Measurements from ENCODE around the gene LRP1B. TPM values are rescaled to one million over a fixed set of nuclear protein-coding genes. Genes with fewer than 3 reads are reported as not detected.

The LRP1B gene
- total and polyA plus RNA-seq, 2 donors (not counting 1 experiment from before 2014, with no cell fraction given): not detected

DNA sequence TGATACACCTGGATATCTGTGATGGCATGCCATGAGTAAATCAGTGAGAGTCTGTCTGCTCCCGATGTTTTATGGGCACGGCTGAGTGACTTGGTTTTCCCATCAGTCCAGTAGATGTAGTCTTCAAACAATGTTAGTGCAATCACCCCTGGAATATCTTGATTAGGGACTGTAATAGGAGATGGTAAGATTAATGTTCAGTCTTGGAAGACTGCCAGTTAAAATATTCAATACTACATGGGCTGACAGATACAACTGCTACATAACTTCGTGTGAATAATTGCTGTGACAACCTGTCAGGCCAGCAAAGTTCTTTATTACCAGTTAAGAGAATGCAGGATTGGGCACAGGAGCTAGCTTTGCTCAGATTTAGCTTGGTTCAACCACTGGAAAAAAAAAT, 1673.3 kb downstream of the LRP1B start:
- CTCF ChIA-PET: no interaction called here
- WGBS (ENCODE audit: insufficient coverage): no CpG with 5 or more reads among the region's 3 CpGs
- POLR2A ChIA-PET: no interaction called here

DNA sequence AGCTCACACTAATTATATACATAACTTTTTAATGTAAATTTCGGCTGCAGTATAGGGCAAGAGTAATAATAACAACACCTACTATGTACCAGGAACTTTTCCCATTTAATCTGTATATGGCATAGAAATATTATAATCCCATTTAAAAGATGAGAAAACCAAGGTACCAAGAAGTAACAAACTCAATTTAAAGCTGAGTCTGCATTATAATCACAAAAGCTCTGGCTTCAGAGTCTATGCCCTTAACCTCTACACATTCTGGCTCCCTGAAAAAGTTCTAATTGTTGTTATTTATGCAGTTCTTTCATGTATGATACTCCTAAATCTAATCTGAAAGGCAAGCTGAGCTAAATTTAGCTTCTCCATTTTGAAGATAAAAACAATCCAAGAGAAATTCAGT, 1675.5 kb downstream of the LRP1B start:
- H3K9ac ChIP-seq (ENCODE audit: low read length): no peak overlapping the region
- Mint-ChIP-seq H3K4me1 (no peaks in the 10 kb centered on the region), H3K27ac (no peak overlapping the region), H3K9me3 (ENCODE audit: insufficient read depth) (no peaks in the 10 kb centered on the region), H3K27me3 (no peaks in the 10 kb centered on the region), H3K4me3 (no peak overlapping the region)
- no peak for TF ChIP-seq EZH2 (IDR thresholded peaks at IDR 0.05; ENCODE audit: borderline replicate concordance, insufficient read depth, low read depth, low read length, poor library complexity, severe bottlenecking)
- no peak for TF ChIP-seq CTCF (IDR thresholded peaks at IDR 0.05)
- H3K4me1 ChIP-seq (ENCODE audit: control insufficient read depth in 2 of 2, insufficient read depth in 2 of 2, low read length in 2 of 2): no peaks in the 10 kb centered on the region
- no CpG with 5 or more reads among the region's 1 CpG for WGBS (ENCODE audit: insufficient coverage)
- H3K36me3 ChIP-seq (replicated peaks in 1 of 2; ENCODE audit: control extremely low read depth in 1 of 2, control insufficient read depth in 1 of 2, extremely low read depth in 1 of 2, insufficient read depth in 2 of 2, low read length in 1 of 2): no peaks in the 10 kb centered on the region
- intact Hi-C loops (cut with micrococcal nuclease): no loop called here
- H3K4me2 ChIP-seq (replicated peaks; ENCODE audit: low read depth, low read length, poor library complexity, severe bottlenecking): no peak overlapping the region
- H3K9me3 ChIP-seq (ENCODE audit: control extremely low read depth in 1 of 3, control insufficient read depth in 2 of 3, insufficient read depth in 1 of 3, low read length in 2 of 3): peaks cover 0 to 3% (median 0%) of the 10 kb centered on the region in 3 donors
- ATAC-seq (ENCODE audit: low read depth) (no peak), DNase-seq (no peak)
- no peaks in the 10 kb centered on the region for H3K27me3 ChIP-seq (replicated peaks in 1 of 4; ENCODE audit: control extremely low read depth in 1 of 4, control insufficient read depth in 3 of 4, insufficient read depth in 4 of 4, low read length in 3 of 4)
- CTCF ChIA-PET: no interaction called here
- H3K27ac ChIP-seq (ENCODE audit: low read length in 2 of 2): no peak overlapping the region
- no peak overlapping the region for H2AFZ ChIP-seq (ENCODE audit: insufficient read depth, low read depth, low read length, poor library complexity, severe bottlenecking)
- POLR2A ChIA-PET: no interaction called here
- no peak overlapping the region for H3K4me3 ChIP-seq (ENCODE audit: control extremely low read depth in 1 of 5, extremely low read depth in 1 of 5, insufficient read depth in 1 of 5, low read depth in 2 of 5, low read length in 4 of 5)
- no peaks in the 10 kb centered on the region for H4K20me1 ChIP-seq (ENCODE audit: control insufficient read depth, insufficient read depth, low read length, poor library complexity, severe bottlenecking)
- H3K79me2 ChIP-seq (ENCODE audit: control insufficient read depth, insufficient read depth, low read length): no peaks in the 10 kb centered on the region

More for the DNA sequence above, 1673.3 kb downstream of the LRP1B start:
- H3K27ac ChIP-seq (ENCODE audit: low read length in 2 of 2): no peak overlapping the region
- TF ChIP-seq CTCF (IDR thresholded peaks at IDR 0.05): no peak
- TF ChIP-seq EZH2 (IDR thresholded peaks at IDR 0.05; ENCODE audit: borderline replicate concordance, insufficient read depth, low read depth, low read length, poor library complexity, severe bottlenecking): no peak
- intact Hi-C loops (cut with micrococcal nuclease): no loop called here
- H3K36me3 ChIP-seq (replicated peaks in 1 of 2; ENCODE audit: control extremely low read depth in 1 of 2, control insufficient read depth in 1 of 2, extremely low read depth in 1 of 2, insufficient read depth in 2 of 2, low read length in 1 of 2): no peaks in the 10 kb centered on the region
- DNase-seq (no peak), ATAC-seq (ENCODE audit: low read depth) (no peak)
- Mint-ChIP-seq H3K27ac (no peak overlapping the region), H3K9me3 (ENCODE audit: insufficient read depth) (no peaks in the 10 kb centered on the region), H3K4me1 (no peaks in the 10 kb centered on the region), H3K4me3 (no peak overlapping the region), H3K27me3 (no peaks in the 10 kb centered on the region)
- H3K4me1 ChIP-seq (ENCODE audit: control insufficient read depth in 2 of 2, insufficient read depth in 2 of 2, low read length in 2 of 2): no peaks in the 10 kb centered on the region
- no peak overlapping the region for H3K4me2 ChIP-seq (replicated peaks; ENCODE audit: low read depth, low read length, poor library complexity, severe bottlenecking)
- no peak overlapping the region for H3K9ac ChIP-seq (ENCODE audit: low read length)
- no peak overlapping the region for H3K4me3 ChIP-seq (ENCODE audit: control extremely low read depth in 1 of 5, extremely low read depth in 1 of 5, insufficient read depth in 1 of 5, low read depth in 2 of 5, low read length in 4 of 5)
- no peaks in the 10 kb centered on the region for H4K20me1 ChIP-seq (ENCODE audit: control insufficient read depth, insufficient read depth, low read length, poor library complexity, severe bottlenecking)
- H2AFZ ChIP-seq (ENCODE audit: insufficient read depth, low read depth, low read length, poor library complexity, severe bottlenecking): no peak overlapping the region
- no peaks in the 10 kb centered on the region for H3K27me3 ChIP-seq (replicated peaks in 1 of 4; ENCODE audit: control extremely low read depth in 1 of 4, control insufficient read depth in 3 of 4, insufficient read depth in 4 of 4, low read length in 3 of 4)
- H3K79me2 ChIP-seq (ENCODE audit: control insufficient read depth, insufficient read depth, low read length): no peaks in the 10 kb centered on the region
- peaks cover 0 to 3% (median 0%) of the 10 kb centered on the region in 3 donors for H3K9me3 ChIP-seq (ENCODE audit: control extremely low read depth in 1 of 3, control insufficient read depth in 2 of 3, insufficient read depth in 1 of 3, low read length in 2 of 3)
